Measurements from ENCODE around the gene AFDN.

AFDN gene

DNA sequence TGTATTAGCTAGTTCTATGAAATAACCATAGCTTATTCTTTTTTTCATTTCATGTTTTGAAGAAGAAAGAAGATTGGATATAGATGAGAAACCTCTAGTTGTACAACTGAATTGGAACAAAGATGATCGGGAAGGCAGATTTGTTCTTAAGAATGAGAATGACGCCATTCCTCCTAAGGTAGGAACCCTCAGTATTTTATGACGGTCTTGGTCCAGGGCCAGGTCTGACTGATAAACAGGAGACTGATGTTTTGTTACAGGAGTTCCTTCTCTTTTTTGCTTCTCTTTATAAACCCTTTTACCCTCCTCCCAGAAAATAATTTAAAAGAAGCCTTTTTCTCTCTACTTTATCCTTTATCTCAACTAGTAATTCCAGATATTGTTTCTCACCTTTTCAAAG lies 43.6 kb downstream of the AFDN start:
- DNase-seq (ENCODE audit: low spot score) = no peak

GRCh38 chr6:167872538-167873210 lies 46.0 kb downstream of the AFDN start:
- no peak for DNase-seq (ENCODE audit: low spot score)

DNA sequence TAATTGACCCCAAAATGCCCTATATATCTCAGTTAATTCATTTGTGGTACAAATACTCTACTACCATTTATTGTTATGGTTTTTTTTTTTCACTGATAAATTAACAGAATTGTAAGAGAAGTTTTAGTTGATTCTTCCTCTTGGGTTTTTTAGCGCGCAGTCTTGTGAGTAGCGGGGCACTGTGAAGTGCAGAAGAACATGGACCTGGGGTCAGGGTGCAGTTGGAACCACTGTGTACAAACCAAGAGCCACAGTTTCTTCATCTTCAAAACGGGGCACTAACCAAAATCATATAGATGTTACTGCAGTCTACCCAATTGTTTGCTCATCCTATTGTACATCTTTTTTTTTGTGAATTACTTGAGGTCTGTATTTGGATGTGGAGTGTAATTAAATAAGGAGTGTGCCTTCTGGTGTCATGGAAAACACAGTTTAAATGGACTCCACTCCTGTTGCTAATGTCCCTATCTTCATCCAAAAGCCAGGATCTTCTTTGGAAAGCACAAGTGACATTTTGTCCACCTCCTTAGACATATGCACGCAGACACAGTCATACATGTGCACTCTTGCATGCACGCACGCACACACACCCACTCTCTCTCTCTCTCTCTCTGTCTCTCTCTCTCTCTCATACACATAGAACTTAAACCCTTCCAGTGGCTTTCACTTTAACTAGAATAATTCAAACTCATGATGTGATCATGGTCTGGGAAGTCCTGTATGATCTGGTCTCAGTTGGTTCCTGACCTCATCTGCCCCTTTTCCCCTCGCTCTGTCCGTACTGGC lies 51.5 kb downstream of the AFDN start:
- DNase-seq (ENCODE audit: low spot score) = no peak

DNA sequence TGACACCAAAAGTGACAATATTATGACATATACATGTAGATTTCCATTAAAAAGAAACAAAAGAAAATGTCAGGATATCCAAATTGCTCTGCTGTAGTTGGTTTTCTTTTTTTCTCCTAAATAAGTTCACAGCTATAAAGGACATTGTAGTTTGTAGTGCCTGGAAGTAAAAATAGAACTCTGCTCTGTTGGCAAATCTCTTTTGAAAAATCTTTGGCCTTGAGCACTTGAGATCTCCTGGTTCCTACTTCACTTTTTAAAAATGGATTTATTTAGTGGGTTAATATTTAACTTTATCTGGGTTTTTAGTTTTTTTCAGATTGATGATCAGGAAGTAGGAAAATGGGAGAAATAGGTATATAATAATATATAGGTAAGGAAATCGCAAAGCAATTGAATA lies 52.9 kb downstream of the AFDN start:
- no peak for DNase-seq (ENCODE audit: low spot score)

- DNase-seq (ENCODE audit: low spot score) = no peak
Measured at GRCh38 chr6:167881327-167881726, 54.6 kb downstream of the AFDN start.

GRCh38 chr6:167882244-167882643 lies 55.5 kb downstream of the AFDN start:
- no peak for DNase-seq (ENCODE audit: low spot score)

GRCh38 chr6:167888098-167888497 lies 61.4 kb downstream of the AFDN start:
- DNase-seq (ENCODE audit: low spot score) = no peak

- DNase-seq (ENCODE audit: low spot score) = no peak
Measured at GRCh38 chr6:167892835-167893815, 66.4 kb downstream of the AFDN start.

GRCh38 chr6:167894965-167895364 lies 68.3 kb downstream of the AFDN start:
- no peak for DNase-seq (ENCODE audit: low spot score)

DNA sequence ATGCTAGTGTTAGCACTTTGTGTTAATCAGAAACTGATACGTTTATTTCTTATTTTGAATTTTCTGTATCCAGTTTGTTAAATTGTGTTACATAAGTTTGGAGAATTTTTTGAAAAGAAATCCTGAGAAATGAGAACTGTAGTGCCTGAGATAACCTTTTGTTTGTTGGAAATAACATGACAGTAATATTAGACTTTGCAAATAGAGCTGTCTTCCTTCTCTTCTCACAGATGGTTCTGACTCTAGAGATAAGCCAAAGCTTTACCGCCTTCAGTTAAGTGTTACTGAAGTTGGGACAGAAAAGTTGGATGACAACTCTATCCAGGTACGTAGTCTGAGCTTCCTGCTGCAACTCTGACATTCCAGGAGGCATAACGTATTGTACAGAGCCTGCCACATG lies 69.9 kb downstream of the AFDN start:
- no peak for DNase-seq (ENCODE audit: low spot score)

- peak; percentile 15 for DNase-seq (ENCODE audit: low spot score)
Measured at GRCh38 chr6:167898673-167899311, 72.1 kb downstream of the AFDN start.

GRCh38 chr6:167904791-167905190 lies 78.1 kb downstream of the AFDN start:
- DNase-seq (ENCODE audit: low spot score) = no peak

DNA sequence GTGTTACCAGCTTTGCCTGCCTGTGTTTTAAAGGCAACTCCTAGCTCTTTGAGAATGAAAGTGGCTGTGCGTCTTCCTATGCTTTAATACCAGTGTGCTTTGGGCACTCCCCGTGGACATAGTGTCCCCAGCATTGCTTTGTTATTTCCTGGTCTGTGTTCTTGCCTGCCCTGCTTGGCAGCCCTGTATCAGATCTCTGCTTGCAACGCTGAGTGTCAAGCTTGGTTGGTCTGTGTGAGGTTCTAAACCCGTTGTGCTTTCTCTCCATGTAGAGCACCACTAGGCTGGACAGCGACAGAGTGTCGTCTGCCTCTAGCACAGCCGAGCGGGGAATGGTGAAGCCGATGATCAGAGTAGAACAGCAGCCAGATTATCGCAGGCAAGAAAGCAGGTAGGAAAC lies 80.2 kb downstream of the AFDN start:
- no peak for DNase-seq (ENCODE audit: low spot score)

- DNase-seq (ENCODE audit: low spot score) = peak; percentile 40
Measured at GRCh38 chr6:167907837-167908681, 81.3 kb downstream of the AFDN start.

DNA sequence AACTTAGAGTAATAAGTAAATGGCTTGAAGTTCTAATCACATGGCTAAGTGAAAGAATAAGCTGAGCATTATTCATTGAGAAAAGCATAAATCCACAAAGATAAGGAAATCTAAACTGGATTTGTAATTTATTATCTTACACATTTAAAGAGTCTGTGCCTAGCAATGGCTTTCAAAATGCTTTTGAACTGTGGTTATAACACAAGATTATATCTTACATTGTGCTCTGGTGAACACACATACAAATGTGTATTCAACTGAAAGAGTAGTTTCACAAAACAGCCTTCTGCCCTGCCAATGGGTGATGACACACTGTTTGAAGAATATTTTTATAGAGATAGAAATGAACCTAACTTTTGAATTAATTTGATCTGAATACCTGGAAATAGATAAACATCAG lies 83.3 kb downstream of the AFDN start:
- peak; percentile 20 for DNase-seq (ENCODE audit: low spot score)

DNA sequence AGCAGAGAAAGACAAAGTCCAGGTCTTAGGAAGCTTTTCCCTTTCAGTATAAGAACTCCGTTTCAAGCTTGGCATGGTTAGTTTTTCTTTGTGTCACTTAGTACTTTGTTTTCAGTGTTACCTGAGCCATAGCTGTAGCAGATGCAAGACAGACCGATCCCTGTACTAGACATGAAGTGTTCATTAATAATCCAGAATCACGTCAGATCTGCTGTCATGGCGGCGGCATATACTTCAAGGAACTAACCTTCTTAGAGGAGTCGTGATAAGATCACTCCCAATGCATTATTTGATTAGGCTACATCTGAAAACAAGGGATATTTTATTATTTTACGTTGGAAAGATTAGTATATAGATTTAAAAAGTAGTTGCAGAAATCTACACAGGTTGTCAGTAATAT lies 83.9 kb downstream of the AFDN start:
- peak; percentile 34 for DNase-seq (ENCODE audit: low spot score)

GRCh38 chr6:167912494-167912893 lies 85.8 kb downstream of the AFDN start:
- no peak for DNase-seq (ENCODE audit: low spot score)

GRCh38 chr6:167913699-167914098 lies 87.0 kb downstream of the AFDN start:
- DNase-seq (ENCODE audit: low spot score) = no peak

- no peak for DNase-seq (ENCODE audit: low spot score)
Measured at GRCh38 chr6:167915139-167915538, 88.4 kb downstream of the AFDN start.

- no peak for DNase-seq (ENCODE audit: low spot score)
Measured at GRCh38 chr6:167917551-167918154, 90.9 kb downstream of the AFDN start.
